Uterus (tissue), 4 donors: ENCODE results near the gene CYP2A6. TPM values are rescaled to one million over a fixed set of nuclear protein-coding genes. Genes with fewer than 3 reads are reported as not detected.
"Not testable (repeated sequence)": the region's sequence is repeated elsewhere in the genome, so short reads cannot be mapped to it uniquely, and the experiment has no call there.

Source experiments
- DNase-seq, 2 donors: peaks; one replicate each; pipeline ENCODE4 v3.0.0-alpha.2; 2019 to 2020
- H3K27ac ChIP-seq, 2 donors: fragments of 200-600 bp; sonication (generic); 1 replicate in 1 of 2; 2 replicates in 1 of 2; pipeline ENCODE4 v1.5.1; 2016 to 2018
- H3K27me3 ChIP-seq, 2 donors: fragments of 200-600 bp; sonication (generic); one replicate each; pipeline ENCODE4 v1.5.1; 2018 to 2019; ENCODE audit warnings: control low read depth in 1 of 2
- H3K36me3 ChIP-seq, 2 donors: fragments of 200-600 bp; sonication (generic); one replicate each; pipeline ENCODE4 v1.5.1; 2019; ENCODE audit warnings: control low read depth in 1 of 2
- H3K4me1 ChIP-seq, 2 donors: fragments of 200-600 bp; sonication (generic); one replicate each; pipeline ENCODE4 v1.5.1; 2018 to 2019; ENCODE audit warnings: control low read depth in 1 of 2
- H3K4me3 ChIP-seq, 2 donors: fragments of 200-600 bp; sonication (generic); 1 replicate in 1 of 2; 2 replicates in 1 of 2; pipeline ENCODE4 v1.5.1; 2018 to 2019; ENCODE audit warnings: mild to moderate bottlenecking in 1 of 2
- H3K9me3 ChIP-seq, 2 donors: fragments of 200-600 bp; sonication (generic); one replicate each; pipeline ENCODE4 v1.5.1; 2019; ENCODE audit warnings: control low read depth in 1 of 2
- POLR2A ChIP-seq, 2 donors: fragments of 450-650 bp; IDR thresholded peaks; one replicate each; pipeline ENCODE4 v1.6.1; 2016; ENCODE audit warnings: antibody characterized with exemption in 2 of 2, mild to moderate bottlenecking in 1 of 2, moderate library complexity in 1 of 2
- intact Hi-C: fragments of 100-400 bp; cut with DNase I; formaldehyde crosslinking; loops from one replicate; pipeline ENCODE4 v1.15.1; 2023; ENCODE audit warnings: low total_unique reads
- total RNA-seq, 4 donors: library from RNA; depleted of rRNA in 3 of 4; stranded (reverse); fragments of >200 nt in 3 of 4; gene quantifications; one replicate each; pipeline versions ENCODE4 v1.1.0 to v1.2.4, GENCODE V29; 2014 to 2023
- TF ChIP-seq, protein P1 (sequence below), 4 experiments: fragments of 200-600 bp in 2 of 4; fragments of 450-650 bp in 2 of 4; sonication (generic) in 2 of 4; IDR thresholded peaks; one replicate each; pipeline ENCODE4 v1.5.1; 2016 to 2019; ENCODE audit warnings: antibody characterized with exemption in 4 of 4, mild to moderate bottlenecking in 2 of 4, moderate library complexity in 1 of 4
- donor health status: DM: yes; HTN: yes; CAD: no.

Gene CYP2A6
- total RNA-seq, 4 donors from 2014 or later, result 0.64 TPM; not detected in 3

DNA sequence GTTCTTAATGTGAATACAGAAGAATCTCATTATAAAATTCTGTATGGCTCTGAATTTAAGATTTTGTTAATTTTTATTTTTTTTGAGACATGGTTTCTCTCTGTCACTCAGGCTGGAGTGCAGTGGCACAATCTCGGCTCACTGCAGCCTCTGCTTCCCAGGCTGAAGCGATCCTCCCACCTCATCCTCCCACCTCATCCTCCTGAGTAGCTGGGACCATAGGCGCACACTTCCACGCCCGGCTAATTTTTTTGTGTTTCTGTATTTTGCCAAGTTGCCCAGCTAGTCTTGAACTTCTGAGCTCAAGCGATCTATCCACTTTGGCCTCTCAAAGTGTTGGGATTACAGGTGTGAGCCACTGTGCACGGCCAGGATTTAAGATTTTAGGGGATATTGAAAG is 17.5 kb upstream of the CYP2A6 start:
- DNase-seq, result no peak

DNA sequence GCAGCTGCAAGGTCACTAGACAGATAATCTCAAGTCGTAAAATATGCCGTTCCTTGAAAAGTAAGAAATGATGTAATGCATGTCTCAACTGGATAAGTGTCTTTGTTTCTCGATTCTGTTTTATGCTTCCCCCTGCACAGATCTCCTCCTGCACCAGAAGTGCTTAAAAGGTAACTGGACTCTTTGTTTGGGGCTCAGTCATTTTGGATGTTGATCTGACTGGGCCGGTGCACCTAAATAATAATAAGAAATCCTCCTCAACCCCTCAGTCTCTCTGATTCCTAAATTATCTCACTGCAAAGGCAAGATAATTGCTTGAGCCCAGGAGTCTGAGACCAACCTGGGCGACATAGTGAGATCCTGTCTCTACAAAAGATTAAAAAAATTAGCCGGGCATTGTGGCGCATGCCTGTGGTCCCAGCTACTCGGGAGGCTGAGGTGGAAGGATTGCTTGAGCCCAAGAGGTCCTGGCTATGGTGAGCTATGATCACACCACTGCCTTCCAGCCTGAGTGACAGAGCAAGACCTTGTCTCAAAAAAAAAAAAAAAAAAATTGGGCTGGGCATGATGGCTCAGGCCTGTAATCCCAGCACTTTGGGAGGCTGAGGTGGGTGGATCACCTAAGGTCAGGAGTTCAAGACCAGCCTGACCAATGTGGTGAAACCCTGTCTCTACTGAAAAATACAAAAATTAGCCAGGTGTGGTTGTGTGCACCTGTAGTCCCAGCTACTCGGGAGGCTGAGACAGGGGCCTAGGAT is 14.7 kb upstream of the CYP2A6 start:
- DNase-seq, H3K27me3 ChIP-seq, H3K36me3 ChIP-seq, H3K4me3 ChIP-seq, H3K4me1 ChIP-seq, H3K9me3 ChIP-seq, intact Hi-C loops: not testable (repeated sequence)
- peak overlapping the region in 1 of 2 donors; percentile 30 for H3K27ac ChIP-seq

More for the DNA sequence above, 17.5 kb upstream of the CYP2A6 start:
- no peaks in the 10 kb centered on the region for H3K4me1 ChIP-seq
- intact Hi-C loops, result no loop called here
- TF ChIP-seq POLR2A (IDR thresholded peaks at IDR 0.05), result no peak
- TF ChIP-seq, protein P1, sequence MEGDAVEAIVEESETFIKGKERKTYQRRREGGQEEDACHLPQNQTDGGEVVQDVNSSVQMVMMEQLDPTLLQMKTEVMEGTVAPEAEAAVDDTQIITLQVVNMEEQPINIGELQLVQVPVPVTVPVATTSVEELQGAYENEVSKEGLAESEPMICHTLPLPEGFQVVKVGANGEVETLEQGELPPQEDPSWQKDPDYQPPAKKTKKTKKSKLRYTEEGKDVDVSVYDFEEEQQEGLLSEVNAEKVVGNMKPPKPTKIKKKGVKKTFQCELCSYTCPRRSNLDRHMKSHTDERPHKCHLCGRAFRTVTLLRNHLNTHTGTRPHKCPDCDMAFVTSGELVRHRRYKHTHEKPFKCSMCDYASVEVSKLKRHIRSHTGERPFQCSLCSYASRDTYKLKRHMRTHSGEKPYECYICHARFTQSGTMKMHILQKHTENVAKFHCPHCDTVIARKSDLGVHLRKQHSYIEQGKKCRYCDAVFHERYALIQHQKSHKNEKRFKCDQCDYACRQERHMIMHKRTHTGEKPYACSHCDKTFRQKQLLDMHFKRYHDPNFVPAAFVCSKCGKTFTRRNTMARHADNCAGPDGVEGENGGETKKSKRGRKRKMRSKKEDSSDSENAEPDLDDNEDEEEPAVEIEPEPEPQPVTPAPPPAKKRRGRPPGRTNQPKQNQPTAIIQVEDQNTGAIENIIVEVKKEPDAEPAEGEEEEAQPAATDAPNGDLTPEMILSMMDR (IDR thresholded peaks at IDR 0.05), result no peak
- no peaks in the 10 kb centered on the region for H3K36me3 ChIP-seq
- no peak overlapping the region for H3K4me3 ChIP-seq
- H3K27ac ChIP-seq, result no peak overlapping the region
- no peaks in the 10 kb centered on the region for H3K9me3 ChIP-seq
- H3K27me3 ChIP-seq, result no peaks in the 10 kb centered on the region

DNA sequence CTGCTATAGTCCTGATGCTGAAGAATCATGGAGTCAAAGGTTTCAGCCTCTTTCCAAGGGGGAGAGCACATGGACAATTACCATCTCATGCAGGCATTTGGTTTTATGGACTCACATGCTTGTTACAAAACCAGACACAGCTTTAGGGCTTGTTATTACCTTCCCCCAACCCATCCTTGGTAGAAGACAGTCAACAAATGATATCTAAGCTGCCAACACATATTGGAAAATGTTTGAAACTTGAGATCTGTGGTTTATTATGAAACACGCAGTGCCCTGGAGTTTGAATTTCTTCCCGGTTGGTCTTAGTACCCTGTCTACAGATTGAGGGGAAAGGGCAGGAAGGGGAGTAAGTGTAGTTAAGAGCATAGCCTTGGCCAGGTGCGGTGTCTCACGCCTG is 12.5 kb upstream of the CYP2A6 start:
- intact Hi-C loops, result no loop called here
- TF ChIP-seq POLR2A (IDR thresholded peaks at IDR 0.05), result no peak
- TF ChIP-seq, protein P1 (IDR thresholded peaks at IDR 0.05), result no peak
- no peaks in the 10 kb centered on the region for H3K36me3 ChIP-seq
- H3K4me1 ChIP-seq, result no peaks in the 10 kb centered on the region
- H3K4me3 ChIP-seq, result no peak overlapping the region
- no peaks in the 10 kb centered on the region for H3K27me3 ChIP-seq
- no peaks in the 10 kb centered on the region for H3K9me3 ChIP-seq
- DNase-seq, result no peak
- H3K27ac ChIP-seq, result peak overlapping the region in 1 of 2 donors; percentile 3

DNA sequence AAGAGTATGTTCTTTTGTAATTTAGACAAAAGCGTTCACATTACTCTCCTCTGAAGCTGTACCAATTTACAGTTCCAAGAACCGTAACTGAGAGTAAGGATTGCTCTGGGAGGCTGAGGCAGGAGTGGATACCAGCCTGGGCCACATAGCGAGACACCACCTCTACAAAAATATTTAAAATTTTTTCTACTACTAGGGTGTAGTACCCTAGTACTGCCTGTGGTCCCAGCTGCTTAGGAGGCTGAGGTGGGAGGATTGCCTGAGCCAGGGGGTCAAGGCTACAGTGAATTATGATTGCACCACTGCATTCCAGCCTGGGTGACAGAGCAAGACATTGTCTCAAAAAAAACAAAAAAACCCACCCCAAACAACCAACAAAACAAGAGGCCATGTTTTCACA is 12.1 kb upstream of the CYP2A6 start:
- Histone ChIP-seq H3K27me3 (no peaks in the 10 kb centered on the region), H3K9me3 (no peaks in the 10 kb centered on the region), H3K27ac (no peak overlapping the region), H3K36me3 (no peaks in the 10 kb centered on the region), H3K4me1 (no peaks in the 10 kb centered on the region), H3K4me3 (no peak overlapping the region)
- intact Hi-C loops, result no loop called here
- TF ChIP-seq POLR2A (IDR thresholded peaks at IDR 0.05), result no peak
- TF ChIP-seq, protein P1 (IDR thresholded peaks at IDR 0.05), result no peak
- DNase-seq, result no peak

DNA sequence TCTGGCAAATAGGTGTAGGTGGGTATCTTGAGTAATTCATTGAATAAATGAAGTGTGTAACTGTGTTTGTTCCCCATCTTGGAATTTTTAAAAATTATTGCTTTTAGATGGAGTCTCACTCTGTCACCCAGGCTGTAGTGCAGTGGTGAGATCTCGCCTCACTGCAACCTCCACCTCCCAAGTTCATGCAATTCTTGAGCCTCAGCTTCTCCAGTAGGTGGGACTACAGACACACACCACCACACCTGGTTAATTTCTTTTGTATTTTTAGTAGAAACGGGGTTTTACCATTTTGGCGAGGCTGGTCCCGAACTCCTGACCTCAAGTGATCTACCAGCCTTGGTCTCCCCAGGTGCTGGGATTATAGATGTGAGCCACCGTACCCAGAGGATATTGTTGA is 7.9 kb upstream of the CYP2A6 start:
- TF ChIP-seq, protein P1 (IDR thresholded peaks at IDR 0.05), result no peak
- TF ChIP-seq POLR2A (IDR thresholded peaks at IDR 0.05), result no peak
- Histone ChIP-seq H3K27ac (no peak overlapping the region), H3K4me3 (no peak overlapping the region), H3K4me1 (no peaks in the 10 kb centered on the region), H3K27me3 (no peaks in the 10 kb centered on the region), H3K9me3 (no peaks in the 10 kb centered on the region), H3K36me3 (no peaks in the 10 kb centered on the region)
- no peak for DNase-seq
- intact Hi-C loops, result no loop called here

DNA sequence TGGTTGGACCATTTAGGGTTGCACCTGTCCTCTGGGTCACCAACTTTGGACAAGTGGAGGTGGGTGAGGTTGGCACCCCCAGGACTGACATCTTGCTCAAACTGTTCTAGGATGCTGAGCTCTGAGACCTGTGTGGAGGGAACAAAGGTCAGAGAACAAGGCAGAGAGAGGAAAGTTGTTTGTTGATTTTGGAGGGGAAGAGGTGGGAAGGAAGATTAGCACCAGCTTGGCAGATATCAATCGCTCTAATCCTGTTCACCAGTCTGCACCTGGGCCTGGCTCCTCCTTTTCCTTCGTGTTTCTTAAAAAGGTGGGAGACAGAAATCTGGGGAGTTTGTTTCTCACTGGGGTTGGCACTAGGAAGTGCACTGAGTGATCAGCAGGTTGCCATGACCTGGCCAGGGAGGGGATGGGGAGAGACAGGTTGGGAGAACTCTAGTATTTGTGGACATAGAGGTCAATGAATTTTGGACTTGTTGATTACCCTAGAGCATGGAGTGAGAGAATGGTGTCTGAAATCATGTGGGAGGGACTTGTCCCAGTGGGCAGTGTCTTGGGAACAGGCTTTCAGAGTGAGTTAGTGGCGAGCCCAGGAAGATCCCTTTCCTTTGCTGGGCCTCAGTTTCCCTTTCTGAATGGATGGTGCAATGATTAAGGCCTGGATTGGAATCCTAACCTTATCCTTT is 2.4 kb upstream of the CYP2A6 start:
- H3K36me3 ChIP-seq, H3K27me3 ChIP-seq, H3K4me1 ChIP-seq, H3K9me3 ChIP-seq, H3K27ac ChIP-seq, DNase-seq, H3K4me3 ChIP-seq, intact Hi-C loops: not testable (repeated sequence)

DNA sequence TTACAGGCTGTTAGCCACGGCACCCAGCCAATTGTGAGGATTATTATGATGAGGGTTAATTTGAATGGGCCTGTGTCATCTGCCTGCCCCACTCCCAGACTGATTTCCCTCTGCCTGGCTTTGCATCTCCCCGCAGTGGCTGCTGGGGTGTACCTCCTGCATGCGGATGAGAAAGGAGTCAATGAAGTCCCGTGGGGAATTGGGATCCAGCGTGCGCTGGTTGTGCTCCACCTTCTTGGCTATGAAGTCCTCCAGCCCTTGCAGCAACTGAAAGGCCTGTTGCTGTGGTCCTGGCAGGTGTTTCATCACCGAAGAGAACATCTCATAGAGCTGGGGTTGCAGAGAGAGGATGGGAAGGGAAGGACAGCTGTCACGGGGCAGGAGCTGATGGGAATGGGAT is 3.5 kb downstream of the CYP2A6 start:
- H3K36me3 ChIP-seq, H3K27ac ChIP-seq, H3K4me3 ChIP-seq, H3K4me1 ChIP-seq, H3K27me3 ChIP-seq, intact Hi-C loops, DNase-seq, H3K9me3 ChIP-seq: not testable (repeated sequence)

DNA sequence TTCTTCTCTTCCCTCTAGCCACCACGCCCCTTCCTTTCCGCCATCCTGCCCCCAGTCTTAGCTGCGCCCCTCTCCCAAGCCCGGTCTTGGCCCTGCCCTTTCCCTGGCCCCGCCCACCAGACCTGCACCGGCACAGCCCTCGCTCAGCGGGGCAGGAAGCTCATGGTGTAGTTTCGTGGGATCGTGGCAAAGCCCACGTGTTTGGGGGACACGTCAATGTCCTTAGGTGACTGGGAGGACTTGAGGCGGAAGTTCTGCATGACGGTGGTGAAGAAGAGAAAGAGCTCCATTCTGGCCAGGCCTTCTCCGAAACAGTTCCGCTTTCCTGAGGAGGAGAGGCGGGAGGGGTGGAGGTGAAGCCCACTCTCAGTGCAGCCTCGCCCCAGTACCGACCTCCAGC is 6.6 kb downstream of the CYP2A6 start:
- H3K4me1 ChIP-seq, H3K36me3 ChIP-seq, intact Hi-C loops, H3K4me3 ChIP-seq, H3K9me3 ChIP-seq, H3K27me3 ChIP-seq, DNase-seq, H3K27ac ChIP-seq: not testable (repeated sequence)

DNA sequence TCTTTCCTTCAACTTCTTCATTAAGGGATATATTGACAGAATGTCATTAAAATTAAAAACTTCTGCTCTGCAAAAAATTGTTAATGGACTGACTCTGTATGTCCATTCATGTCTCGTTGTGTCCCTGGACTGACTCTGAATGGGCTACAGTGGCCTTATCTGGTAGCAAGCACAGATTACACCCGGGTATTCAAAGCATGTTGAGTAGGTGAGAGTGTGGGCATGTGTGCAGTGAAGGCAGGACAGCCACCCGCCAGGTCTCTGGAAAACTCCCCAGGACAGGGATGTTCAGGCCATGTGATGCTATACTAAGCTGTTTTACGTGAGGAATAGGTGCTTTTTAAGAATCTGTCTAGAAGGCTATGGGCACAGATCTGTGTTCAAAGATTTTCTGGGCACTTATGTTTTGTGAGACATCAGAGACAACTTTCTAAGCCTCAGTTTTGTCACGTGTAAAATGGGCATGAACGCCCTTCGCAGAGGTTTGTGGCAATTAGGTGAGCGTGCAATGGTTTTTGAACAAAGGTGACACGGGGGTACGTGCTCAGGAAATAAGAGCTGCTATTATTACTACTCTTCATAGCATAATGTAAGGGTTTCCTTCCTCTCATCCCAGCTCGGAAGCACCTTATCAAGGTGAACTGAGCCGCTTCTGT is 7.1 kb downstream of the CYP2A6 start:
- H3K36me3 ChIP-seq, intact Hi-C loops, H3K9me3 ChIP-seq, DNase-seq, H3K4me3 ChIP-seq, H3K4me1 ChIP-seq, H3K27me3 ChIP-seq, H3K27ac ChIP-seq: not testable (repeated sequence)
